GM19452 (cell line): Measurements from ENCODE around the gene TBC1D9.

Experiments
- ATAC-seq: cut with Tn5 transposase; IDR thresholded peaks from one replicate; pipeline ENCODE4 v1.9.1; 2021; ENCODE audit not compliant: unreplicated experiment

The TBC1D9 gene

DNA sequence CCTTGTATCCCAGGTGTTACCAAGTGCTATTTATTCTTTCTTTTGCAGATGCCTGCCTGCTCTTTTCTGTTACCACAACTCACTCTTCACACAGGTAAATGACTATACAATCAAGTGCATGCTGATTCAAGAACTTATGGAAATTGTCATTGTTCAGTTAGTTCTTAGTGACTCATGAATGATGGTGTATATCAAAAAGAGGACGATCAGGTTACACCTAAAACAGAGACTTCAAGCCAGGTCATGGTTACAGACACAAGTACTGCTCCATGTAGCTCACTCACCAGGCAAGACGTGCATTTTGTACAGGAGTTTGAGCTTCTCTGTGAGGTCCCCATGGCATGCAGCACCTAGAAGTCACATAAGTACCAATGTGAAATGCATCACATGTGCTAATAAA is 128.2 kb downstream of the TBC1D9 start:
- ATAC-seq = no peak

DNA sequence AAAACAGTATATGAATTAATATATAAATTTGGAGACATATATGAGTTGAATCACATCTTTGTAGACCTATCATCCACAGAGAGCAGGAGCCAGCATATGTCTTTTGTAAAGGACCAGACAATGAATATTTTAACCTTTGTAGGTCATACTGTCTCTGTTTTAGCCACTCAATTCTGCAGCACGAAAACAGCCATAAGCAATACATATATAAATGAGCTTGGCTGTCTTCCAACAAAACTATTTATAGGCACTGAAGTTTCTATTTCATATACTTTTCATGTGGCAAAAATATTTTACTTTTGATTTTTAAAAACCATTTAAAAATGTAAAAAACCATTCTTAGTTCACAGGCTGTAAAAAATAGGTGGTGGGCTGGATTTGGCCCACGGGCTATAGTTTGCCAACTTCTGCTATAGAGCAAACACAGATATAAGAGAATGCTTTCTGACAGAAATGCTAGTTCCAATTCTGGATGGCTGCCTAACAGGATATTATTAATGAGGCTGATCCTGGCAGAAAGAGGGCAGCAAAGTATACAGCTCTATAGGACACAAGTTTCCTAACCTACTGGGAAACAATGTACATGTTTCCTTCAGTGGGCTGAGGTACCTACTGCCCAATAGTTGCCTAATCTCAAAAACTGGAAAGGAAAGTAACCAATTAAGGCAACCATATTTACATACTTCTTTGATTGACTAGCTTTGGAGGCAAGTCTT is 129.4 kb downstream of the TBC1D9 start:
- no peak for ATAC-seq

DNA sequence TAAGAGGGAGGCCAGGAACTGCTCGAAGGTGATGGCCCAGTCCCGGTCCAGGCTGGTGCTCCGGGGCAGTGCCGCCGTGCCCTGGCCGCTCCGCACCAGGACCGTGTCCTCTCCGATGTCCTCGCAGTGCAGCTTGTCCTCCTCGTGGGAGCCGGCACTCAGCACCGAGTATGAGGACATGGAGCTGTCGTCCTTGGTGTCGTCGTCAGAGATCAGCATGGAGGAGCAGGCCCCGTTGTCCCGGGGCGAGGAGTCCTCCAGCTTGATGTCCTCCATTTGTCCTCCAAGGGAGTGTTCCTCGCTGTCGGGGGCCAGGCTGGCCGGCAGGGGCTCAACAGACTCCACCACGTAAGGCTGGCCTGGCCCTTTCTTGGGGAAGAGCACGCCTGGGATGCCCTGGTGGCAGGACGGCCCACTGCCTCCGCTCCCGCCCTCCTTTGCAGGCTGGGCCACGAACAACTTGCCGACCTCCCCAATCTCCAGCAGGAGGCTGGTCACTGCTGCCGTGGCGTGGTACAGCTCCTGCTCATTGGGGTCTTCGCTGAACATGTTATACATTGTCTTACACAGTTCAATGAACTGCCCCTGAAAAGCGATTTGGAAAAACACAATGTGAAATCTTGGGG is 133.7 kb downstream of the TBC1D9 start:
- no peak for ATAC-seq

DNA sequence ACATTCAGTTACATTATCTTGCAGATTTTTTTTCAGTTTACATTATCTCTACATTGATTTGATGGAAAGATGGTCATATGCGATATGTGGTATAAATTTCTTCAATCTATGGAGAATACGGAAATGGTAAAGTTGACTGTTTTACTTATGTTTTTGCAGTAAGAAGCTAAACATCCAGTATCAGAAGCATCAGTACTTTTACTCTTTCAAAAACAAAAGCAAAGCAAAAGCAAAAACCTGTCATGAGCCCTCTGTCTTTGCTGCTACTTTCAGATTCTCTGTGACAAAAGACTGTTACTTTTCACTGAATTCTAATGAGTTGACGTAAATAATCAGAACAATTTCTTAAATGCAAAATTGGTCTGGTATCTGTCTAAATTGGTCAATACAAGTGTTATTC is 135.0 kb downstream of the TBC1D9 start:
- no peak for ATAC-seq

DNA sequence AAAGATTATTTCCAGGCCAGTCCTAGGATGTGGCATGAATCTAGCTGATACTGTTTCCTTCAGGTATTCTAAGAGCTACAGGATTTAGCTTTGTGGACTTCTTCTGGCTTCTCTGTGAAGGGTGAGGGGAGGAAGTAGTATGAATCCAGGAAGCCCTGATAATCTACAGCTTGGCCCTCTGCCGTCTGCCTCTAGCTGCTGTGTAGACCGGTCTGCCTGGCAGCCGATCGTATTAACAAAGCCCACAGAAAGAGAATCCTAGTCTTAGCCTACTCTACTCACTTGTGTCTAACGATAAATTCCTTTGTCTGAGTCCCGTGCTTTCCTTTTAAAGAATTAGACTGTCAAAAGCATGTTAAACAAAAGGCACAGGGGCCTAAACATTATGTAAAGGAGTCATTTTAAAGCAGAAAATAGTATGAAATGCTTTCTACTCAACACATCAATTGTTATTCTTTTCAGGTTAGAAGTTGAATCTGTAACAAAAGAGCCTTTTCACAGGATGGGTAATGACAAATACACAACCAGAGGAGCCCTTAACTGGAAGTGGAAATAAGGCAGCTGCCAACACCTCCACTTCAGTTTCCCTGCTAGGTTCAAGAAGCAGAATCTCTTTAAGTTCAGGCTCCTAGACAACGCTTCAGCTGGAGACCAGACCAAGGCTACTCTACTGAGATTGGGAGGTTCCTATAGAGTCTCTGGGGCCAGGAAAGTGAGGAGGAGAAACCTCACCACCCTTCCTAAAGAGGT is 138.5 kb downstream of the TBC1D9 start:
- no peak for ATAC-seq

DNA sequence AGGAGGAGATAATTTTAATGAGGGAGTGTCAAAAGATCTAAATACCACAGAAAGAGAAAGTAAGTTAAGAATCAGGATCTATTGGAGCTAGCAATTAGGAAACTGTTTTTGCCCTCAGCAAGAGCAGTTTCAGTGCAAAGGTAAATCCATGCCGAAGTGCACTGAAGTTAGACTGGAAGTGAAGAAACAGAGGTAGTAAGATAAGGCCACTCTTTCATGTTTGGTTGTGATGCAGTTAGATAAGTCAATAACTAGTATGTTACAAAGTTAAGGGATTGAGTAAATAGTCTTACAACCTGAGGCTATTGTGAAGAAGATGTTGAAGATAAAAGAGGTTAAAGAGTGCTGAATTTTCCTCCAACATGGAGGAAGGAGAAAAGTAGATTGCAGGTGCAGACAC is 140.7 kb downstream of the TBC1D9 start:
- no peak for ATAC-seq

DNA sequence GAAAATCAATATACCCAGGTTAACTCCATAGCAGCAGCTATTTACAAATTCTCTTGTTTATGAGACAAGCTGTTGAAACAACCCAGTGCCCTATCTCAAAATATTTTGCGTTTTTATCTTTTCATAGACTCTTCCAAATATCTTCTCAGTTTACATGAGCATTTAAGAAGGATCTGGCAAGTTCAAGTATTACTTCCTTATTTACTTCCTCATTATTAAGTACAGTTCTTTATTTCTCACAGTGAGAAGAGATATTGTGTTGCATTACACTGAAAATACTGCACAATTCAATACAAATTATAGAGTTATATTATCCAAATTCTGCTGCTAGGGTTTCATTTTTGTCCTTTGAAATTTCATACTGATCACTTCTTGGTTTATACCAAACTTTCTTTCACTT is 143.8 kb downstream of the TBC1D9 start:
- no peak for ATAC-seq

DNA sequence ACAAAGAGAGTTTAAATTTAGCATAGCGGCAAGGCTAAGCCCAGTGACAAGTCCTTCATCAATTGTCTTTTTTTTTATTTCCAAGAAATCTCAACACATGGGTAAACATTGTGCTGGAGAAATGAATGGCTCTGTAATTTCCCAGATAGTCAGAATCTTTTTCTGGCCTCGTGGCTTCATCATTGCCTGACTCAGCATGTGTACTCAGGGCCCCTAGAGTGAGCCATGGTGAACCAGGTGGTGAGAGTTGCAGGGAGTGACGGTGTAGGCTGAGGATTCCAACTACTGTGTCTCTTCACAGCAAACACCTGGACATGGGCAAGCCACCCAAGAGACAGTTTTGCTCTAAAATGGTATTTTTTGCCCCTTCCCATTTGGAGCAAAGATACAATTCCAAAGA is 144.3 kb downstream of the TBC1D9 start:
- ATAC-seq = no peak

DNA sequence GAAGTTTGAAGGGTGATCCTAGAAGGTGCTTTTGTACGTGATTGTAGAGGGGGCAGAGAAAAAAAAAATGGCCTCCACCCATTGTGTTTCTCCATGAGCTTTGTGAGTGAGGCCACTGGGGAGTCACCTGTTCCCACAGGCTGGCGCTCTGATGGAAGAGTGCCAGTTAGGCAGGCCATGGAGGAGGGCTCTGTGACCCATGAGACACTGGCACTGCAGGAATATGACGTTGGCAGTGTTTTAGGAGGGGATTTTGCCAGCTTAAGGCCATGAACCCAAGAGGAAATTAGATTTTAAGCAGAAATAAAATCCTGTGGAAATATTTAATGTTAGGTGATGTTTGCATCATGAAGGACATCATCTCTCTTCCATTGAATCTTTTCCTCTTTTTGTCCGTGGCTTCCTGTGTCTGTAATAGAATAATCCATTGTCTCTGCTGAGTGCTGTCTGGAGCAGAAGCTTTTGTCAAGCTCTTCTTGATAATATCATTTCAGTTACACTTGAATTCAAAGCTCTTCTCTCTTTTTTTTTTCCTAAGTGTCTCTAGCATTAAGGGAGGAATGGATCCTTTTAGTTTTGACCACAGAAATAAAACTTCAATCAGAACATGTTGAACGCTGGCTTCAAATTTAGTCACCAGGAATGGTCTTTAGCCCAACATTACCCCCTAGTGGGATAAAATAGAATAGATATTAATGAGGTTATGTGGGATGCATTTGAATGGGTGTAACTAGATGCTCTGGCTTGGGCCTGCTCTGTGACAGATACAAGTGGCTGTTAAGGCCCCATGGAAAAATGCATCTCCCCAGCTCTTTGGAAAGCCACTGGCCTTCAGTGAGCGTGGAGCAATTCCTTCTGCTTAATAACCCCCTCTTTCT is 146.4 kb downstream of the TBC1D9 start:
- ATAC-seq = peak; percentile 72

DNA sequence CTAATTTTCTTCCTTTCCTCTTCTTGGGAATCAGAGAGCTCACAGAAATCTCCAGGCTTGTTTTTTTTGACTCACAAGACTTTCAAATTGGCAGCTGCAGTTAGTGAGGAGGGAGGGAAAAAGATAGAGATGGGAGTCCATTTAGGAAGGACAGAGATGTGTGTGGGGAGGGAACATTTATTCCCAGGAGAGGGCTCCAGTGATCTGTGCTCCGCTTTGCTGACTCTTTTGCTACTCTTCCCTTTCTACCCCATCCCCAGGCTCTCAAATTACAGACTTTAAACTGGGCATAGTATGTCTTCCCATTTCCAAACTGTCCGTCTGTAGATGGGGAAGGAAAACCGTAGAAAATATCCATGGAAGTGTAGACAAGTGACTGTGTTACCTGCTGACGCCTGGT is 148.3 kb downstream of the TBC1D9 start:
- ATAC-seq = no peak

DNA sequence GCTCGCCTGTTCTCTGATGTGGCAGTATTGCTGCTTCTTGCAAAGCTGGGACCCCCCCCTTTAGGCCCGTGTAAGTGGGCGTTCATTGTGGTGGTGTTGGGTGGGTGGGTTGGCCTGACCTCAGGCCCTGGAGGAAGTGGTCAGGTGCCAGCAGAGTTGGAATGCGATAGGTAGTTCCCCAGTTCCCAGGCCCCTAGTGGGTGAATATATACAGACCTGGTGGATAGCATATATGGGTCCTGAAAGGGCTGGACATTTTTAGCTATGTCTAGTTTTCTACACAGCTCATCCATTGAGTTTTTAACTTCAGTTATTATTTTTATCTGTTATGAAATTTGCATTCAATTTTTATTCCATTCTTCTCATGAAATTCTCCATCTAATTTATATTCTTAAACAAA is 151.6 kb downstream of the TBC1D9 start:
- ATAC-seq = no peak

DNA sequence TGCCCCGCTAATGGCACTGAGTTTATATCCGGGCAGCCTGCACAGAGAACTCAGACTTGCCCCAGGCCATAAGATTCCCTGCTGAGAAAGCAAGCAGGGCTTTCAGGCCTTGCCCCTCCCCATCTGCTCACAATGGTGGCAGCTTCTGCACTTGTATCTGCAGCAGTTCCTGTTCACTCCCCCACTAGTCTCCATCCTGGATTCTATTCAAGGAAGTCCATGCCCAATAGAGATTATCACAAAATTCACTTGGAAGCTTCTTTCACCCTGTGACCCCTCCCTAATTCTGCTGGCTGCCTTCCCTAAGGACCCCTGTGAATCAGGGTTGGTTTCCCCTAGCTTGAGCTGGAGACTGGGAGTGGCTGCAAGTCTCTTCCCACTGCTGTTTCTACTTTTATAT is 152.9 kb downstream of the TBC1D9 start:
- ATAC-seq = no peak

DNA sequence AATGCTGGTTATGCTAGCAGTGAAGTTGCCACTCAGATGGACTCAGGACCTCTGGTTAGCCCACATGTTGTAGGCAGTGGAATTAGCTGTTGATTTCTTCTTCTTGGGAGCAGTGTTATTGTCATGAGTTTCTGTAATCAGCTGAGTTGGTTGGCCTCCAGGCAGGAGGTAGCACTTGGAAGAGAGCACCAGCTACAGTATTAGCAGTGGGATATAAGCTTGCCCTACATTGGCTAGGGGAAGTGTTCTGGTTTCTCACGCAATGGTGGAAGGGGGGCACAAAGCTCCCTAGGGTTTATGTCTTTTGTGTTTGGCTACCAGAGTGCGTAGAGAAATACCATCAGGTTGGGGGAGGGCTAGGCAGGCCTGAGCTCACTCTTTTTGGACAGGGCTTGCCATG is 153.5 kb downstream of the TBC1D9 start:
- ATAC-seq = no peak

DNA sequence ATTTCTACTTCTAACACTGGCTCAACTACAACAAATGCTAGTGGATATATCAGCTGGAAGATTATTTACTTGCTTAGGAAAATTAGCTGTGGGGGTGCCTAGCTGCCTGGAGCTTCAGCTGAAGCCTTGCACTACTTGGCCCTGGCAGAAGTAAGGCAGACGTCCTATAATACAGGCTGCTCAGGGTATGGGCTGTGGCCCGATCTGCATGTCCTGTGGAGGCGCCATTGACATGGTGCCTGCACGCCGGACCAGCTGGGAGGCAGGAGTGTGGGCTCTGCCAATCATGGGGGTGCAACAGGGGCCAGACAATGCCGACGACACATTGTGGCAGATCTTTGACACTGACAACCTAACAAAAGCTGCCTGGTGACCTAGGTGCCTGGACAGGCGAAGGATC is 155.8 kb downstream of the TBC1D9 start:
- no peak for ATAC-seq

DNA sequence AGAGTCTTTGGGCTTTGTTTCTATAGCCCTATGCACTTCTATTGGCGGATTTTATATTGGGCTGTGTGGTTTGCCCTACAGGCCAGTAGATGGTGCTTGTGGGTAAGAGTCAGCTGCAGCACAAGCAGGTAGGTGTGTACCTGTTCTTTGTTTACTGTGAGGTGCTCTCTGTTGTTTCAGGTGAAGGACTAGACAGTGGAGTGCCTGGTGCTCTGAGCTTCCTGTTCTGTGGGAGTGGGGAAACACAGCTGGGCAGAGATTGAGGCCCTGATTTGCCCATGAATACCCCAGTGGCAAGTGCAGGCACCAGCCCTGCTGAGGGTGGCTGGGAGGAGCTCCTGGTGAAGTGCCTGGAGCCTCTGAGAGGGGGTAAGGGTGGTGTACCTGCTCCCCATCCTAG is 161.1 kb downstream of the TBC1D9 start:
- no peak for ATAC-seq

DNA sequence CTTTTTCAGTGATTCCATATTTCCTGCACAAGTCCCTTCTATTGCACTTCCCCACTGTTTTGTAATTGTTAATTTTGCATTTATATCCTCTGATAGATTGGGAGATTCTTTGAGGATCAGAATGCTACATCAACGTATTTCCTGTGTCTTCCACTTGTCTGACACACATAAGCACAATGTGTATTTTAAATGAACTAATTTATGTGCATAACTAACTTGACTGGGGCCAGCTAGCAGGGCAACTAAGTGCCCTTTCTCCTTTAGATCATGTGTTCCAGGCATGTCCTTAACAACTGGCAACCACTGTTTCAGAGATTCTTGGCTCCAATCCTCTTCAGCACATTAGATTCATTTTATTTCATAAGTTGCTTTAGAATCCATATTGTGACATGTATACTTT is 171.7 kb downstream of the TBC1D9 start:
- ATAC-seq = no peak

DNA sequence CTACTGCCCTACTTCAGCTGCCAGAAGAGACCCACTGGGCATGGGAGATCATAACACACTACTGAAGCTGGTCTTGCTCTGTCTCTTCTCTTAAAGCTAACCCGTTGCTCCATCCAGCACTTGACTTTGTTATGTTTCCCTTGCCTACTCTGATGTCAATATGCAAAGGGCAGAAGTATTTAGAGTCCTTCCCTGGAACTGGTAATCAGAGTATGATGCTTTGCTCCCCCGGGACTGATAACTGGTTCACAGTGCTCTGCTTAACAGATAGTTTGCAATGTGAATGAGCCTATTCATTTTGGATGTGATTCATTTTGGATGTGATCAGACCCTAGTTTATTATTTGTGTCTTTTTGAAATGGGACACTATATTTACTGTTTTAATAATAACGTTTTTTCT is 175.1 kb downstream of the TBC1D9 start:
- ATAC-seq = no peak

DNA sequence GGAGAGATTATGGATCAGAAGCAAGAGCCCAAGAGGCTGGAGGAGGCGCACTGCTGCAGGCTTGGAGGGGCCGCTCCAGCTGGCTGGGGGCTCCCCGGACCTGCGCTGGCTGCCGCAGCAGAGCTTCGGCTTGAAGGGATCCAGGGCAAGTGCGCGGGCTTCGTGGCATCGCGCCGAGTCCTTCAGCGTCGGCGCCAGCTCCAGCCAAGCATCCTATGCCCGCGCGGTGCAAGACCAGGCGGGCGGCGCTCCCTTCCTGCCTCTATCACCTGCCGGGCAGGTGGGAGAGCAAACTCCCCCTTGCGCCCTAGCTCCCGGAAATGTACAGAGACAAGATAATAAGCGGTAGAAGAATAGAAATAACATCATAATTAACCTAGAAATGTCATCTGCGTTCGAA is 176.9 kb downstream of the TBC1D9 start:
- no peak for ATAC-seq

DNA sequence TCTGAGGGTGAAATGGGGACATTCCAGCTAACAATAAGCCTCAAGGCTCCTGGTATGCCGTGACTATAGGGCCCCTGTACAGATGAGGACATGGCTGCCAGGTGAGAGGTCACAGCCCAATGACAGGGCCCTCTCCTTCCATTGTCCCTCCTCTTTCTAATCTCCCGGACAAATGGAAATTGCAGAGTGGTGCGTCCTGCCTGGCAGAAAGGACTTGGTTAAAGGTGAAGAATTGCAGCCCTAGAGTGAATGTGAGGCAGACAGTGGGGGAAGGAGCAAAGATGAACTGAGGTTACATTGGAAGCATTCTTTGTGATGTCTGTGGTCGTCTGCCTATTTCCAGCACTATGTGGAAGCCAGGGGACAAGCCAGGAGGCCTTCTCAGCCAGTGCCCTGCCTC is 180.7 kb downstream of the TBC1D9 start:
- no peak for ATAC-seq

DNA sequence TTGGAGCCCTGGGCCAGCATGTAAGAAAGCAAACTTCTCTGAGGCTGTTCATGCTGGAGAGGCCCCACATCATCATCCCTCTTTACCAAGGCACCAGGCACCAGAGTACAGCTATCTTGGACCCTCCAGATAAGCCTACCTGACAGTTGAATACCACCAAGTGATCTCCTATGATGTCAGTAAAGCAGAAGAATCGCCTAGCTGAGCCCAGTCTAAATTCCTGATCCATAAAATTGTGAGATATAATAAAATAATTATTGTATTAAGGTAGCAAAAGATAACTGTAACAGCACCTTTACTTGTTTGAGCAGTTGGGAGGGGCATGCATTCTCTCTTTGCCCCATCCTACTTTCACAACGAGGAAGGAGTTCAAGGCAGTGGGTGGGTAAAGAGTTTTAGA is 184.6 kb downstream of the TBC1D9 start:
- ATAC-seq = no peak
